Keratinocyte (primary cell): Measurements from ENCODE around the gene MYBPH. TPM values are rescaled to one million over a fixed set of nuclear protein-coding genes. Genes with fewer than 3 reads are reported as not detected.

Source experiments
- DNase-seq: peaks from one replicate; pipeline ENCODE4 v3.0.0-alpha.2; 2011; ENCODE audit warnings: low read depth, missing footprints, low spot score
- FAIRE-seq: peaks from 2 replicates; lab custom pipeline; 2011; peaks lifted over from hg19 to GRCh38; lab: Jason Lieb, UNC
- H2AFZ ChIP-seq: 2 replicates; pipeline ENCODE4 v1.6.0; 2012; ENCODE audit warnings: low read length, control low read depth, inconsistent platforms; ENCODE audit not compliant: control insufficient read depth
- H3K27ac ChIP-seq: 2 replicates; pipeline ENCODE4 v1.5.1; 2011; ENCODE audit warnings: low read length; ENCODE audit not compliant: control insufficient read depth, insufficient read depth
- H3K27me3 ChIP-seq: 3 replicates; pipeline ENCODE4 v1.6.0; 2011; ENCODE audit warnings: low read length; ENCODE audit not compliant: control insufficient read depth, insufficient read depth; ENCODE audit errors: extremely low read depth
- H3K36me3 ChIP-seq, 2 experiments: 2 replicates in 1 of 2; 3 replicates in 1 of 2; pipeline ENCODE4 v1.5.1; 2011; ENCODE audit warnings: low read length in 2 of 2, mild to moderate bottlenecking in 1 of 2; ENCODE audit not compliant: control insufficient read depth in 2 of 2, insufficient read depth in 2 of 2; ENCODE audit errors: extremely low read depth in 1 of 2
- H3K4me1 ChIP-seq: 3 replicates; pipeline ENCODE4 v1.5.1; 2011; ENCODE audit warnings: low read length; ENCODE audit not compliant: control insufficient read depth, insufficient read depth; ENCODE audit errors: extremely low read depth
- H3K4me2 ChIP-seq: 3 replicates; pipeline ENCODE4 v1.6.0; 2011; ENCODE audit warnings: low read depth, low read length; ENCODE audit not compliant: control insufficient read depth, insufficient read depth; ENCODE audit errors: extremely low read depth
- H3K4me3 ChIP-seq, 3 experiments: fragments of 200-600 bp in 1 of 3; sonication (generic) in 1 of 3; 2 replicates in 2 of 3; 3 replicates in 1 of 3; pipeline ENCODE4 v1.5.1; 2011 to 2016; ENCODE audit warnings: low read length in 3 of 3, mild to moderate bottlenecking in 3 of 3, control low read depth in 2 of 3, inconsistent platforms in 1 of 3, low read depth in 1 of 3, mixed read lengths in 1 of 3, mixed run types in 1 of 3, moderate library complexity in 1 of 3; ENCODE audit not compliant: control insufficient read depth in 2 of 3, insufficient read depth in 2 of 3; ENCODE audit errors: extremely low read depth in 1 of 3
- H3K79me2 ChIP-seq: 2 replicates; pipeline ENCODE4 v1.6.0; 2012; ENCODE audit warnings: low read length; ENCODE audit not compliant: control insufficient read depth, insufficient read depth
- H3K9ac ChIP-seq: 3 replicates; pipeline ENCODE4 v1.6.0; 2011; ENCODE audit warnings: low read length; ENCODE audit not compliant: control insufficient read depth, insufficient read depth; ENCODE audit errors: extremely low read depth
- H3K9me1 ChIP-seq: 3 replicates; pipeline ENCODE4 v1.6.0; 2011; ENCODE audit warnings: low read length; ENCODE audit not compliant: control insufficient read depth, insufficient read depth; ENCODE audit errors: extremely low read depth
- H3K9me3 ChIP-seq: 2 replicates; pipeline ENCODE4 v1.5.1; 2012; ENCODE audit warnings: low read depth, low read length; ENCODE audit not compliant: control insufficient read depth
- H4K20me1 ChIP-seq: 3 replicates; pipeline ENCODE4 v1.6.0; 2011; ENCODE audit warnings: low read length; ENCODE audit not compliant: control insufficient read depth, insufficient read depth; ENCODE audit errors: extremely low read depth
- CTCF ChIP-seq, 3 experiments: IDR thresholded peaks in 1 of 3; conservative IDR thresholded peaks in 1 of 3; optimal IDR thresholded peaks in 1 of 3; 2 replicates in 2 of 3; 3 replicates in 1 of 3; pipeline versions ENCODE3 to v1.5.1; 2011; ENCODE audit warnings: low read length in 3 of 3, mild to moderate bottlenecking in 3 of 3, moderate library complexity in 2 of 3, control low read depth in 1 of 3, inconsistent platforms in 1 of 3; ENCODE audit not compliant: insufficient read depth in 2 of 3; ENCODE audit errors: extremely low read depth in 1 of 3
- EZH2 ChIP-seq: IDR thresholded peaks from one replicate; pipeline ENCODE4 v1.6.1; 2012; ENCODE audit warnings: inconsistent platforms, mild to moderate bottlenecking, low read length, moderate library complexity
- dilution Hi-C: fragments of 300-500 bp; cut with MboI; formaldehyde crosslinking; loops from one replicate; pipeline ENCODE4 v1.7.0; 2020; ENCODE audit warnings: low sequenced_read_pairs; ENCODE audit not compliant: extremely low pct_ligation_motif_present
- polyA plus RNA-seq, 5 experiments: library from polyadenylated mRNA; depleted of rRNA in 3 of 5; stranded (reverse) in 3 of 5; stranded (forward) in 1 of 5; unstranded in 1 of 5; fragments of >200 nt; gene quantifications; 1 replicate in 1 of 5; 2 replicates in 3 of 5; 3 replicates in 1 of 5; pipeline versions ENCODE4 v1.2.1 to v1.2.3, GENCODE V29; 2011 to 2012; ENCODE audit warnings: missing spikeins in 2 of 5, low read depth in 1 of 5, low replicate concordance in 1 of 5

The MYBPH gene
- polyA plus RNA-seq, 1 donor (not counting 4 experiments of a cell fraction or from before 2014, with no cell fraction given): not detected

GRCh38 chr1:203181586-203182386 lies 6.2 kb upstream of the MYBPH start:
- FAIRE-seq (no peak), DNase-seq (no peak)
- Histone ChIP-seq H3K9me3 (no peaks in the 10 kb centered on the region), H3K36me3 (no peaks in the 10 kb centered on the region), H4K20me1 (no peaks in the 10 kb centered on the region), H3K4me2 (no peak overlapping the region), H2AFZ (no peak overlapping the region), H3K4me3 (no peak overlapping the region), H3K4me1 (no peaks in the 10 kb centered on the region), H3K9me1 (no peaks in the 10 kb centered on the region), H3K9ac (no peak overlapping the region), H3K27me3 (peaks cover 6% of the 10 kb centered on the region), H3K79me2 (no peaks in the 10 kb centered on the region), H3K27ac (no peak overlapping the region)
- dilution Hi-C loops: no loop called here
- TF ChIP-seq CTCF (optimal IDR thresholded peaks at IDR 0.05 in 1 of 3, IDR thresholded peaks at IDR 0.05 in 1 of 3, conservative IDR thresholded peaks at IDR 0.05 in 1 of 3; ENCODE audit: extremely low read depth in 1 of 3, insufficient read depth in 2 of 3, low read length in 3 of 3) (no peak), EZH2 (no peak)

- no peak for TF ChIP-seq EZH2
- TF ChIP-seq CTCF (optimal IDR thresholded peaks at IDR 0.05 in 1 of 3, IDR thresholded peaks at IDR 0.05 in 1 of 3, conservative IDR thresholded peaks at IDR 0.05 in 1 of 3; ENCODE audit: extremely low read depth in 1 of 3, insufficient read depth in 2 of 3, low read length in 3 of 3): no peak
- dilution Hi-C loops: no loop called here
- Histone ChIP-seq H2AFZ (no peak overlapping the region), H3K4me3 (no peak overlapping the region), H3K4me2 (no peak overlapping the region), H3K79me2 (no peaks in the 10 kb centered on the region), H3K27ac (no peak overlapping the region), H3K9me3 (no peaks in the 10 kb centered on the region), H3K27me3 (peaks cover 6% of the 10 kb centered on the region), H3K36me3 (no peaks in the 10 kb centered on the region), H3K9me1 (no peaks in the 10 kb centered on the region), H3K9ac (no peak overlapping the region), H4K20me1 (no peaks in the 10 kb centered on the region), H3K4me1 (no peaks in the 10 kb centered on the region)
- FAIRE-seq (no peak), DNase-seq (no peak)
Observed at GRCh38 chr1:203180611-203181330, 5.1 kb upstream of the MYBPH start.
